Measurements from ENCODE around the gene DRD5.

- TF ChIP-seq YY1 (IDR thresholded peaks at IDR 0.05; ENCODE audit: insufficient read depth, insufficient read length), result no peak
- no peak for TF ChIP-seq SUZ12 (IDR thresholded peaks at IDR 0.05; ENCODE audit: extremely low read depth, insufficient read depth, insufficient read length)
- TF ChIP-seq ZNF274 (IDR thresholded peaks at IDR 0.05; ENCODE audit: low read depth, low read length), result no peak
Measured at GRCh38 chr4:9762823-9763475, 18.5 kb upstream of the DRD5 start.

Data from NT2/D1 (cell line).